Limb (tissue), 2 donors: ENCODE data around the gene CCL14.

Source experiments
- DNase-seq, 2 donors: peaks; one replicate each; pipeline ENCODE4 v3.0.0-alpha.2; 2016; ENCODE audit errors: extremely low spot score in 2 of 2

The CCL14 gene

DNA sequence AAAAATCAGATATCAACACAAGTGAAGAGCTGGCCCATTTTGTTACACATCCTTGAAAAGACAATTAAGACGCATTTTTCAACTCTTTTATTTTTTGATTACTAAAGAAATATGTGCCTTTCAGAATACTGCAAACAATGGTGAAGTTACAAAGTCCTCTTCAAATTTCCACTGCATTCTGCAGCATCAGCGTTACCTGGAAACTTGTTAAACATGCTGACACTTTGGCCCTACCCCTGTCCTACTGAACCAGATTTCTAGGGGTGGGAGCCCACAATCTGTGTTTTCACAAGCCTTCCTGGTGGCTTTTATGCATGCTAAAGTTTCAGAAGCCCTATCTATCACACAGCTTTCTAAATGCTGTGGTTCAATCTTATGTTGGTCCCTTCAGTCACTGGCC is 4.5 kb upstream of the CCL14 start:
- no peak for DNase-seq

DNA sequence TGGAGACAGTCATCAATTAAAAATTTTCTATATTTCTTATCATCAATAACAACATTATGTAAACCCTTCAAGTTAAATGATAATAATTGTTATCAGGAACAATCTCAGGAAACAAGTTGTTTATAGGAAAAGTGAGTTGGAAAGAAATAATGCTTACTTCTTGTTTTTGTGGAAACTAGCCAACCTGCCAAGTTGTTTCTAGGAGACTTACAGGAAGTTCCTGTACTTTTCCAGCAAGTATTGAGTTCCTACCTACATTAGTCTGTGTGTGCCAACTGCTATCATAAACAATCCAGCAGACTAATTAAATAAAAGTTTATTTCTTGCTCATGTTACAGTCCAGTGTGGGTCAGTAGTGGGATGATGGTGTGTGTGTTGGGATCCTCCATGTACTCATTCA is 1.6 kb upstream of the CCL14 start:
- no peak for DNase-seq

DNA sequence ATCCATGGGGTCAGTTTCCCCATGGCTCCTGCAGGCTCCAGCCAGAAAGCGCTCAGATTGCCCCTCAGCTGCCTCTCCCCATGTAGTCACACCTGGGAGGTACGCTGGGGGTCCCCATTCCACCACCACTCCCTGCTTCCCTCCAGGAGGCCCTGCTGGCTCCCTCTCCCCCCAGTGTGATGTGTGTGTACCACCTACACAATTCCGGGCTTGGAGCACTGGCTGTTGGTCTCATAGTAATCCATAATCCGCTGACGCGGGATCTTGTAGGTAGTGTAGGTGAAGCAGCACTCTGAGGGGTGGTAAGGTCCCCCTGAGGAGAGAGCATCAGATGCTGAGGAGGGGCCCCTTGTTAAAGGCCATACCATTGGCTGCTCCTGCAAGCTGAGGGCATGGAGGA is 2.4 kb downstream of the CCL14 start:
- no peak for DNase-seq

DNA sequence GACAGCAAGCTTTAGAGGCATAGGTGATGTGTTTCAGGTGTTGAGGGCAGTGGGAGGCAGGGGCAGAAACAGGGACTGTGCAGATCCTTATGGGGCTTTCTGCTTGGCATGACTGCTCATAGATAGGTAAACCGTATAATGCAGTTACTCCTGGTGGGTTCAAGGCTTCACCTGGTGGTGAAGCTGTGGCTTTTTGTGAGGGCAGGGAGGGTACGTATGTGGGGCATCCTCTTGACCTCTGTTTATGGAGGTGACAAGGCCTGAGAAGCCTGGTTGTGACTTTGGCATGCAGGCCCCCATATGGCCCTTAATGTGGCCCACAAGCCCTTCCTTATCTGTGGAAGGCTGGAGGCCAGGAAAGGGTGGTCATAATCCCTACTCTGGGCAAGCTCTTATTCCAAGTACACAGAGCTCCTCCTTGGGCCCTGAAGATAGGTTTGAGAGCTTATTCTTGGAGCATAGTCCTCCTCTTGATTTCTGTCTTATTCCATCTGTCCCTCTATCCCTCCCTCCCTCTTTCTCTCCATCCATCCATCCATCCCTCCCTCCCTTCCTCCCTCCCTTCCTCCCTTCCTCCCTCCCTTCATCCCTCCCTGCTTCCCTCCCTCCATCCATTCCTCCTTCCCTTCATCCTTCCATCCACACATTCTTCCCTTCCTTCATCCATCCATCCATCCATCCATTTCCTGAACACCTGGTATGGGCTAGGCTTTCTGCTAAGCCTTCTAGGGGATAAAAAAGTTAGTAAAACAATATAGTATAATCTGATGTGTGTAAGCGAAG is 3.9 kb downstream of the CCL14 start:
- DNase-seq, result no peak

DNA sequence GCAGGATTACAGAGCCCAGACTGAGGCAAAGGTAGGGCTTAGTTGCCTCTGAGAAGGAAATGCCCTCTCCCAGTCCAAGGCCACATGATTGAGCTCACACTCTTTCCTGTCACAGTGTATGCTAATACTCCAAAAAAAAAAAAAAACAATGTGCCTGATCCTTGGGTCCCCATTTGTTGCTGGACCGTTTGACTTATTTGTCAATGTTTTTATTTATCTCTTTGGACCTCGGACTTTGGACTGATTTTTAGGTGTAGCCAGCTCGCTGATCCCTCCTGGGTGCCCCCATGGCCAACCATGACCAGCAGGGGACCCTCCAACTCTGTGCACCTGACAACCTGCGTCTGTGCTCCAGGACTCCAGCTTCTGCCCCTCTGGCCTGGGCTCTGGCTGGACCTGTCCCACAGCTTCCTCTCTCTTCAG is 4.6 kb downstream of the CCL14 start:
- no peak for DNase-seq

DNA sequence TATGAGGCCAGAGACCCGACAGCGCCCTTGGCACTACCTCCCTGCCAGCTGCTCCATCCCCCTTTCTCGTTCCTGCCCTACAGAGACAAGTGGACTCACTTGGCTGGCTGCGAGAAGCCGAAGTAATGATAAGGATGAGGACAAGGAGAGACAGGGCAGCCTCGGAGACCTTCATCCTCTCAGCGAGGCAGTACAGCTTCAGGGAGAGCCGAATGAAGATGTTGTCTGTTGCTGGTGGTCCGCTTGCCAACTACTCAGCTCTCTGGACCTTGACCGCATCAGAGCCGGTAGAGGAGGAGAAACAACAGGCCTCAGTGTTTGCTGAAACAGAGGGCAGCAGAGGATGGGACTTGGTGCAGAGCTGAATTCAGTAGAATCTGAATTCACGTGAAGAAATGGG is 5.3 kb downstream of the CCL14 start, which contains the start of gene CCL16:
CCL16 (minus strand) TSS at position 252 of the 400 bp plus-strand sequence; CDS start at position 175, 77 bp downstream.
- no peak for DNase-seq

DNA sequence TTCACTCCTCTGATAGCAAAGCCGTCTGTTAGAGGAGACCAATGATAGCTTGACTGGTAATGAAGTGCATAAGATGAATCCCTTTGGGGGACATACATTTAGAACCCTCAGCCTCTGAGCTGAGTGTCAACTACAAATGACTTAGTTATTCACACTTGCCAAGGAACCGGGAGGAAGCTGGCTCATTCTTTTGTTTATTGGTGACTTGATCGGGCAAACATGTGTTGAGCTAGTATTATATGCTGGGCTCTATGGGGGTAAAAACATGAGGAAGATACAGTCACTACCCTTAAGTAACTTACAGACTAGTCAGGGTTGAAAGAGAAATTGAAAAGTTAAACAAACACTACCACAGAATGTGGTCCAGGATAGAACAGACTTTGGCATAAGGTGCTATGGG is 8.2 kb downstream of the CCL14 start:
- no peak for DNase-seq

DNA sequence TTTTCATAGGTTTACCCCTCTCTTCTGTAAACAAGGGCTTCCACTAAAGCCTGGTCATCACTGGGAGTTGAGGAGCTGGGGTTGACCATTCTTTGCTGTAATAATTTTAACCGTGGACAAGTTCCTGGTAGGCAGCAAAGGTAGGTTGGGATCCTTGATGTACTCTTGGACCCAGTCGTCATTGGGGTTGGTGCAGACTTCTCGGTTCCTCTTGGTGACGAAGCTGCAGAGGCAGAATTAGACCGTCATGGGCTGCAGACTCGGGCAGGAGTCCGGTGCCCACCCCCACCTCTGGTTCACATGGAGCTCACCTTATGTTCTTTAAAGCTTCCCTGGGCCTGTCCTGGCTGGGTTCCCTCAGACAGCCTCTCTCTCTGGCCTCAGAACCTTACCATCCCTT is 9.0 kb downstream of the CCL14 start:
- no peak for DNase-seq

DNA sequence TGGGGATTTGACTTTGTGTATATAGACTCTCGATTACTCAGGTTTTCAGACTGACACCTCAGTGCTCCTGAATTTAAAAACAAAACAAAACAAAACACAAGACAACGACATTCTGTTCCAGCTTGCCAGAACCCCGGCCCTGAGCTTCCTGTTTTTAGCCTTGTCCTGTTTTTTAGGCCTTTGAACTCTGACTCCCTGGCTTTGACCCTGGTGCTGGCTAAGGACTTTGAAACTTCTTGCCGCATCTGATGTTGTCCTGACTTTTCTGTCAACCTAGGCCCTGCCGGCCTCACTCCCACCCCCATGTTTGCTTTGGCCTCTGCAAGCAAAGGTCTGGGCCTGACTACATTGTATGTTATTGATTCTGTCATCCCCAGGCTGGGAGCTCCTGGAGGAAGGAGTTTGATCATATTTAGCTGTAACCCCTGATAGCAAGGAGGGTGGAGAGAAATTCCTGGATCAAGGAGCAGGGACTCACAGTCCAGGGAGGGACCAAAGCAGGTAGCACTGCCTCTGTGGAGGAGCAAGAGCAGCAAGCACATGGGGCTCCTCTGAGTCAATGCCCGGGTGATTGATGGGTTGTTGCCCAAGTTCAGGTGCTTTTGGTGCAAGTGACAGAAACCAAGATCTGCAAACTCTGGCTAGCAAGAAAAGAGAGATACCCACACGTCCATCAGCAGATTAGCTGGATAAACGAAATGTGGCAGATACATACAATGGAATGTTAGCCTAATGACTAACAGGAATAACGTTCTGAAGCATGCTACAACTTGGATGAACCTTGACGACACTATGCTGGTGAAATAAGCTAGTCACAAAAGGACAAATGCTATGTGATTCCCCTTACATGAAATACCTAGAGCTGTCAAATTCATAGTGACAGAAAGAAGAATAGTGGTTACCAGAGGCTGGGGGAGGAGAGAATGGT is 12.9 kb downstream of the CCL14 start:
- no peak for DNase-seq

DNA sequence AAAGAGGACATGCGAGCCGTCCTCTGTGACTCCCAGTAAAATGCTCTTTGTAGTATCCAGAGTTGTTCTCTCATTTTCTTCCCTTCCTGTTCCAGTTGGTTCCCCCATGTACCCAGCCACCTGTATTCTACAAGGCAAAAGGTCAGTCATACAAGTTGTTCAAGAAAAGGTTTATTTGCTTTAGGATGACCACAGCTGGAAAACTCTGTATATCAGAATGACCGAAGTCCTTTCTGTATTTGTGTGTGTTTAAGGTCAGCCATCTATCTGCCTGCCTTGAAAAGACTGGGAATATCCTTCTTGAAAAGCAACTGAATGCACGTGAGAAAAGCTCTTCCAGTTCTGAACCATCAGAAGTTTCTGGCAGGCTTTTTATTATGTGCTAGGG is 13.6 kb downstream of the CCL14 start:
- no peak for DNase-seq

DNA sequence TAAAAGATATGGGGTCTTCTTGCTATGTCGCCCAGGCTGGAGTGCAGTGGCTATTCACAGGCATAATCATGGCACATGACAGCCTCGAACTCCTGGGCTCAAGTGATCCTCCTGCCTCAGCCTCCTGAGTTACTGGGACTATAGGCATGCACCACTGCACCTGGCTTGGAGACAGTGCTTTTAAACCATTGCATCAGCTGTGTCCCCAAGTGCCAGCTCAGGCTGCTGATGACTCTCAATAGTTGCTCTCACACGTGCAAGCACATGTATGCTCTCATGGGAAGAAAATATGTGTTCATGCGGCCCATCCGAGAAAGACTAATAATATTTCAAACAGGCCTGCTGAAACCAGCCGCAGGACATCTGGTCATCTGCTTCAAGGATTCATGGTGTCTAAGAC is 14.0 kb downstream of the CCL14 start:
- no peak for DNase-seq

DNA sequence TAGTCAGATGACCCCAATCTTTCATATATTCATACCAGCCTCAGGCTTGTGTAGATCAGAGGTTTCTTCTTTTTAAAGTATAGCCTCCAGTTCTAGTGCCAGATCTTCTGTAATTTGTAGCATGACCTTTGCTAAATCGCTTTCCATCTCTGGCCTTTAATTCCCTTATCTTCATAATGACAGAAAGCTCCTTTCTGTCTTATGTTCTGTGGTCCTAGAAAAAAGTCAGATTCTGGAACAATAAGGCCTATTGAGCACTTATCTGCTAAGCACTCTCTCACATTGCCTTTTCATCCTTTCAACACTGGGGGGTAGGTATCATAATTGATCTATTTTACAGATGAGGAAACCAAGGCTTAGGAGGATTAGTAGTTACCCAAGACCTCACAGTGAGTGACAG is 14.5 kb downstream of the CCL14 start:
- no peak for DNase-seq

DNA sequence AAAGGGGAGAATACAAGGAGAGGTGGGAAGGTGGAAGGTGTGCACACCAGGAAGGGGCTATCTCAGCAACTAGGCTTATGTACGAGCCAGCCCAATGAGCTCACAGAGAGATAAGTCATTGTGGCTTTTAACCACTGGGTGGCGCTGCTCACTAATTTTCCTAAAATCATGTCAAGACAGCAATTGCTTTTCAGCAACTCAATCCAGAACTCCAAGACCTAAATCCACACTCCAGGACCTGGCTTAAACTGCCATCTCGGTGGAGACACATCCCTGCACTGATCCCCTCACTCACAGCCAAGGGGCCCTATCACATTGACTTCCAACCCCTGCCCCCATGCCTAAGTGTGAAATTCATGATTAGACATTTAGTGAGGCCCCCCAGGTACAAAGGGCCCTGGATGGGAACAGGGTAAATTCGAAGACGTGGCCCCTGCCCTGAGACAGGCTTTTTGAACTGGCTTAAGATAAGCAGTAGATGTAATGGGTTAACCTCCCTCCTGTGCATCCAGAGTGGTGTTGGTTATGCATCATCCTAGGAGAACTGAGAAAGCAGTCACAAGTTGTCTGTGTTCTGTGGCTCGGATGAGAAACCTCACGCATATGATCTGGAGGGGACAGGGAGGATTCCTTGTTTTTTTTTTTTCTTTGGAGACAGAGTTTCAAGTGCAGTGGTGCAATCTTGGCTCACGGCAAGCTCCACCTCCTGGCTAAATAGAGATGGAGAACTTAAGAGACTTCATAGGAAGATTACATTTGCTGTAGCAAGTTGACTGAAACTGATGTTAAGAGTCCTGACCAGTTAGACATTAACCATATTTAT is 16.8 kb downstream of the CCL14 start:
- DNase-seq, result peak; percentile 81 to 84

DNA sequence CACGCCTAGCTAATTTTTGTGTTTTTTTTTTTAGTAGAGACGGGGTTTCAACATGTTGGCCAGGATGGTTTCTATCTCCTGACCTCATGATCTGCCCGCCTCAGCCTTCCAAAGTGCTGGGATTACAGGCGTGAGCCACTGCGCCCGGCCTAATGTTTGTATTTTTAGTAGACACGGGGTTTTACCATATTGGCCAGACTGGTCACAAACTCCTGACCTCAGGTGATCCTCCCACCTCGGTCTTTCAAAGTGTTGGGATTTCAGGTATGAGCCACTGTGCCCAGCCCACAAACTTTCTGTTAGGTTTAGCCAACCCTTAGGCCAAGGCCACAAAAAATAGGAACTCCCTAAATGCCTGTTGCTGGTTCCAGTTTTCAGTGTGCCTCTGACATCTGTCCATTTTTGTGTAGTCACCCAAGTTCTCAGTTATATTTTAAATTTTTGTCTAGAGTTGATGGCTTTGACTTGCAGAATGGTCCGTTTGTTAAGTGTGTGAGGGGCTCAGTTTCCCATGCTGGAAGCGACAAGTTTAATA is 17.9 kb downstream of the CCL14 start:
- no peak for DNase-seq

DNA sequence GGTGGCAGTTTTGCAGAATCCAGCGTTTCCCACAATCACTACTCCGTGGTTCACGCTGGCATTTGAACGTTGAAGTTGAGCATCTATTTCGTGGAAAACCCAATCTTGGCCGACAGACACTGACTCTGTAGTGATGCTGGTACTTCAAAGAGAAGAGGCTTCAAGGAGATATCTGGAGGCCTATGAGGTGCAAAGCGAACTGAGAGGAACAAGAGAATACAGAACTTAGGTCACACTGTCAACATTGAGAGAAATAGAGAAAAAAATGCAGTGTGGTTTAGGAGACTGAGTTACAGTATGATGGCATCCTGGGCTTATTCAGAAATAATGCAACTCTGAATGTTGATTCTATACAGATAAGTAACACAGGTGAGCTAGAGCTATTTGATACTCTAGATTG is 21.3 kb downstream of the CCL14 start:
- no peak for DNase-seq

DNA sequence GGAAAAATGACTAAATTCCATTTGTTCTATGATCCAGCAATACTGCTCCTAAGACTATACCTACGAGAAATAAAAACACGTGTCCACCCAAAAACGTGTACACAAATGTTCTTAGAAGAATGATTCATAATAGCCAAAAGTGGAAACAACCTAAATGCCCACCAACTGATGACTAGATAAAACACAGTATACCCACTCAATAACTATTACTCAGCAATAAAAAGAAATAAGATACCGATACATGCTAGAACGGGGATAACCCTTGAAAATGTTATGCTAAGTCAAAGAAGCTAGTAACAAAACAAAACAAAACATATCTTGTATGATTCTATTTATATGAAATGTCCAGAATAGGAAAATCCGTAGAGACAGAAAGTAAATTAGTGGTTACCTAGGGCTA is 22.9 kb downstream of the CCL14 start:
- no peak for DNase-seq

DNA sequence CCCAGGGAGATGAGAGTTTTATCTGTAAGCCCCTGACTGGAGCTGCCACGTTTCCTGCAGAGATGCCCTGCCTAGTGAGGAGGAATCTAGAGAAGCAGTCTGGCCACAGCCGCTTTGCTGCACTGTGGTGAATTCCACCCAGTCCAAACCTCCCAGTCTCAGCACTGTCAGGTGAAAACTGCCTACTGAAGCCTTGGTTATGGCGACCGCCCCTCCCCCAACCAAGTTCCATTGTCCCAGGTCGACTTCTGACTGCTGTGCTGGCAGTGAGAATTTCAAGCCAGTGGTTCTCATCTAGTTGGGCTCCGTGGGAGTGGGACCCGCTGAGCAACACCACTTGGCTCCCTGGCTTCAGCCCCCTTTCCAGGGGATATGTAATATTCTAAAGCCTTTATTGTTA is 32.8 kb downstream of the CCL14 start:
- no peak for DNase-seq

DNA sequence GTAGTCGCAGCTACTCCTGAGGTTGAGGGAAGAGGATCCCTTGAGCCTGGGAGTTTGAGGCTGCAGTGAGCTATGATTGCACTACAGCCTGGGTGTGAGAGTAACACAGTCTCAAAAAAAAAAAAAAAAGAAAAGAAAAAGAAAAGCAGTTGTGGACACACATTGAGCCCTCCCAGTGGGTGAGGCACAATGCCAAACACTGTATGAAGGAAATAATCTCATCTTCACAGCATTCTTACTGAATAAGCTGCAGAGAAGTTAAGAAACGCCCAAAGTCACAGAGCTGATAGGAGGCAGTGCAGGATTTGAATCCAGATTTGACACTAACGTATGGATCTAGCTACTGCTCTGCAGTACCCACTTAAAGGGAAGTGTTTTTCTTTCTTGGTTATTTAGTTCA is 37.1 kb downstream of the CCL14 start:
- DNase-seq, result no peak

DNA sequence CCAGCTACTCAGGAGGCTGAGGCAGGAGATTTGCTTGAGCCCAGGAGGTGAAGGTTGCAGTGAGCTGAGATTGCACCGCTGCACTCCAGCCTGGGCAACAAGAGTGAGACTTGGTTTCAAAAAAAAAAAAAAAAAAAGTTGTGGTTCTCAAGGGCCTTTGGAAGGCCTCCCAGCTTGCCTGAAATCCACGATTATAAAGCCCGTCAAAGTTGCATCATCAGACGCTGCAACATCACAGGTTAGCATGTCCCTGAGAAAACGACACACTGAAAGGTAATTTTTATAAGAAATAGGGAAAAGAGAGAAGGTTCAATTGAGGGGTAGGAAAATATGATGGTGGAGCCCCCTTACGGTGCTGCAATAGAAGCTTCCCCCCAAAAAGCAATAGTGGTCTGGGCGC is 38.4 kb downstream of the CCL14 start:
- no peak for DNase-seq

DNA sequence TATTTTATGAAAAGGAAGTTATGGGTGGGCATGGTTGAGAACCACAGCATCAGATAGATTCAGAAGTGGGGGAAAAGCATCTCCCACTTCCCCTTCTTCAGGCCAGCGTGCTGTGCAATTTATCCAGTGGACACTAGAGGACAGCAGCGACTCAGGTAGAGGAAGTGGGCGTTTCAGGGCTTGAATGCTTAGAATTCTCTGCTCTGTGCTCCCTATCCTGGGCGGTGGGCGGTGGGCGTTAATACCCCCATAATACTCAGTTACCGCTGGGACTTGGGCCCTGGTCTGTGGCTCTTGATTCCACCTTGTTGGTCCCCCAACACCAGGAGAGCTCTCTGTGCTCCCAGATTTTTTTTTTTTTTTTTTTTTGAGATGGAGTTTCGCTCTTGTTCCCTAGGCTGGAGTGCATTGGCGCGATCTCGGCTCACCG is 39.4 kb downstream of the CCL14 start:
- DNase-seq, result peak in 1 of 2 donors; percentile 59

DNA sequence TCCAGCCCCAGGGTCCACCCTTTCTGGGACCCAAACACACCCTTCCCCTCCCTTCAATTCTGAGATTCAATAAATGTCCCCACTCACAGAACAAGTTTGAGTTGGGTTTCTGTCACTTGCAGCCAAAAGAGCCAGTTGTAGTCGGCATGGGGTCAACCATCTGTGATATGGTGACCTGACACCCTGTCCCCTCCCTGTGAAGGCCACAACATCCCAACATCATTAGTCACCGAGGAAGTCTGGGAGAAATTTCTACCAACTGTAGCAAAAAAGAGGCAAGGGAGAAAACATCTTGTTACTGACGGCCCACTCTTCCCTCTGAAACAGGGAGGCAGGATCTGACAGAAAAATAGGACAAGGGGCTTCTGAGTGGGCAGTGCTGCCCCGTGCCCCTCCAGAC is 42.4 kb downstream of the CCL14 start:
- no peak for DNase-seq
